HEK293 (cell line): Measurements from ENCODE around the gene MYO5B.

Experiments used
- CTCF ChIA-PET: fragments of 350-600 bp; formaldehyde crosslinking; extraction: SDS; loops from one replicate; lab custom pipeline; 2021; ENCODE audit warnings: antibody characterized with exemption; lab: Yijun Ruan, JAX
- POLR2A ChIA-PET: fragments of 300-600 bp; formaldehyde crosslinking; extraction: SDS; loops from one replicate; lab custom pipeline; 2020; ENCODE audit warnings: antibody characterized with exemption, inconsistent platforms; lab: Yijun Ruan, JAX
- H3K27ac ChIP-seq: fragments of 200-500 bp; sonication (Bioruptor generic); 2 replicates; pipeline ENCODE4 v1.5.1; 2014; ENCODE audit warnings: low read depth, low read length, control low read depth, inconsistent platforms; ENCODE audit errors: extremely low read depth
- H3K36me3 ChIP-seq, 2 experiments: fragments of 200-500 bp in 1 of 2; sonication (Bioruptor generic) in 1 of 2; 1 replicate in 1 of 2; 2 replicates in 1 of 2; pipeline ENCODE4 v1.5.1; 2014 to 2017; ENCODE audit warnings: inconsistent platforms in 2 of 2, low read length in 2 of 2; ENCODE audit not compliant: control insufficient read depth in 2 of 2, insufficient read depth in 1 of 2
- H3K4me1 ChIP-seq: fragments of 200-500 bp; sonication (Bioruptor generic); 2 replicates; pipeline ENCODE4 v1.5.1; 2014; ENCODE audit warnings: mild to moderate bottlenecking, low read length, inconsistent platforms; ENCODE audit not compliant: control insufficient read depth, insufficient read depth
- H3K4me3 ChIP-seq: 2 replicates; pipeline ENCODE4 v1.5.1; 2011; ENCODE audit warnings: low read depth, mild to moderate bottlenecking, control low read depth, low read length, moderate library complexity
- H3K9me3 ChIP-seq: fragments of 200-500 bp; sonication (Bioruptor generic); 2 replicates; pipeline ENCODE4 v1.5.1; 2014; ENCODE audit warnings: low read depth, low read length, inconsistent platforms; ENCODE audit not compliant: control insufficient read depth, insufficient read depth
- BCL11B ChIP-seq: fragments of 450-650 bp; formaldehyde crosslinking; IDR thresholded peaks from 2 replicates; pipeline ENCODE4 v1.5.1; 2016; ENCODE audit warnings: low read depth, missing biosample characterization, missing genetic modification characterization
- MYNN ChIP-seq: fragments of 450-650 bp; formaldehyde crosslinking; IDR thresholded peaks from 2 replicates; pipeline ENCODE4 v1.5.1; 2016; ENCODE audit warnings: missing biosample characterization, missing genetic modification characterization, borderline replicate concordance
- RBAK ChIP-seq: fragments of 450-650 bp; formaldehyde crosslinking; IDR thresholded peaks from 2 replicates; pipeline ENCODE4 v1.5.1; 2016; ENCODE audit warnings: missing biosample characterization, missing genetic modification characterization
- REPIN1 ChIP-seq: fragments of 450-650 bp; formaldehyde crosslinking; IDR thresholded peaks from 2 replicates; pipeline ENCODE4 v1.5.1; 2017; ENCODE audit warnings: missing biosample characterization, missing genetic modification characterization, low read depth
- SP2 ChIP-seq: fragments of 450-650 bp; formaldehyde crosslinking; IDR thresholded peaks from 2 replicates; pipeline ENCODE4 v1.5.1; 2016; ENCODE audit warnings: missing biosample characterization, missing genetic modification characterization
- ZBTB20 ChIP-seq: fragments of 450-650 bp; formaldehyde crosslinking; IDR thresholded peaks from 2 replicates; pipeline ENCODE4 v1.5.1; 2016; ENCODE audit warnings: missing biosample characterization, missing genetic modification characterization
- ZFP41 ChIP-seq: fragments of 450-650 bp; formaldehyde crosslinking; IDR thresholded peaks from 2 replicates; pipeline ENCODE4 v1.5.1; 2016; ENCODE audit warnings: missing biosample characterization, missing genetic modification characterization, borderline replicate concordance
- ZNF157 ChIP-seq: fragments of 450-650 bp; formaldehyde crosslinking; IDR thresholded peaks from 2 replicates; pipeline ENCODE4 v1.5.1; 2016; ENCODE audit warnings: missing biosample characterization, missing genetic modification characterization
- ZNF18 ChIP-seq: fragments of 450-650 bp; formaldehyde crosslinking; IDR thresholded peaks from 2 replicates; pipeline ENCODE4 v1.5.1; 2016; ENCODE audit warnings: missing biosample characterization, missing genetic modification characterization
- ZNF335 ChIP-seq: fragments of 450-650 bp; formaldehyde crosslinking; conservative IDR thresholded peaks from 2 replicates; pipeline ENCODE4 v1.5.1; 2016; ENCODE audit warnings: missing biosample characterization, missing genetic modification characterization
- ZNF433 ChIP-seq: fragments of 450-650 bp; formaldehyde crosslinking; IDR thresholded peaks from 2 replicates; pipeline ENCODE4 v1.5.1; 2016; ENCODE audit warnings: missing biosample characterization, missing genetic modification characterization, low read depth
- ZNF510 ChIP-seq: fragments of 450-650 bp; formaldehyde crosslinking; IDR thresholded peaks from 2 replicates; pipeline ENCODE4 v1.5.1; 2018; ENCODE audit warnings: mild to moderate bottlenecking, missing genetic modification characterization, missing biosample characterization; ENCODE audit not compliant: insufficient replicate concordance
- ZNF580 ChIP-seq: fragments of 450-650 bp; formaldehyde crosslinking; IDR thresholded peaks from 2 replicates; pipeline ENCODE4 v1.5.1; 2016; ENCODE audit warnings: missing biosample characterization, missing genetic modification characterization
- ZNF585B ChIP-seq: fragments of 450-650 bp; formaldehyde crosslinking; IDR thresholded peaks from 2 replicates; pipeline ENCODE4 v1.5.1; 2016; ENCODE audit warnings: missing biosample characterization, missing genetic modification characterization
- ZNF610 ChIP-seq: fragments of 450-650 bp; formaldehyde crosslinking; IDR thresholded peaks from 2 replicates; pipeline ENCODE4 v1.5.1; 2016; ENCODE audit warnings: missing biosample characterization, missing genetic modification characterization, borderline replicate concordance
- ZNF623 ChIP-seq: fragments of 450-650 bp; formaldehyde crosslinking; IDR thresholded peaks from 2 replicates; pipeline ENCODE4 v1.5.1; 2016; ENCODE audit warnings: missing biosample characterization, missing genetic modification characterization
- ZNF660 ChIP-seq: fragments of 450-650 bp; IDR thresholded peaks from 2 replicates; pipeline ENCODE4 v1.5.1; 2018; ENCODE audit warnings: missing biosample characterization, mild to moderate bottlenecking, missing genetic modification characterization
- ZNF707 ChIP-seq: fragments of 450-650 bp; formaldehyde crosslinking; IDR thresholded peaks from 2 replicates; pipeline ENCODE4 v1.5.1; 2016; ENCODE audit warnings: missing biosample characterization, missing genetic modification characterization
- ZNF768 ChIP-seq: fragments of 450-650 bp; formaldehyde crosslinking; IDR thresholded peaks from 2 replicates; pipeline ENCODE4 v1.5.1; 2018; ENCODE audit warnings: missing biosample characterization, mild to moderate bottlenecking, missing genetic modification characterization
- ZNF843 ChIP-seq: fragments of 450-650 bp; formaldehyde crosslinking; IDR thresholded peaks from 2 replicates; pipeline ENCODE4 v1.5.1; 2016; ENCODE audit warnings: missing biosample characterization, missing genetic modification characterization
- ZSCAN23 ChIP-seq: fragments of 450-650 bp; formaldehyde crosslinking; IDR thresholded peaks from 2 replicates; pipeline ENCODE4 v1.5.1; 2016; ENCODE audit warnings: missing biosample characterization, missing genetic modification characterization

MYO5B gene

GRCh38 chr18:50201476-50202018, 6.6 kb upstream of the MYO5B start (continued):
- TF ChIP-seq ZBTB20 (tag by site-specific recombination) (no peak), ZNF768 (tag by site-specific recombination) (no peak), MYNN (tag by site-specific recombination) (no peak)

GRCh38 chr18:50199921-50200320, 5.0 kb upstream of the MYO5B start:
- Histone ChIP-seq H3K4me1 (no peaks in the 10 kb centered on the region), H3K36me3 (no peaks in the 10 kb centered on the region), H3K9me3 (no peaks in the 10 kb centered on the region), H3K27ac (no peak overlapping the region), H3K4me3 (no peak overlapping the region)
- ChIA-PET CTCF (interaction anchor here (0.7 to 2.3 kb wide), 2 partner anchors 183 to 336 kb away, joined by 3 to 7 read pairs; no protein-coding TSS in a partner anchor), POLR2A (no interaction called here)
- no peak for TF ChIP-seq ZNF768 (tag by site-specific recombination)
- no peak for TF ChIP-seq ZNF335 (tag by site-specific recombination)
- TF ChIP-seq ZNF510 = no peak
- TF ChIP-seq ZNF18 (tag by site-specific recombination) = no peak
- no peak for TF ChIP-seq ZNF623
- TF ChIP-seq SP2 = no peak
- TF ChIP-seq REPIN1 (tag by site-specific recombination) = no peak
- no peak for TF ChIP-seq ZNF707 (tag by site-specific recombination)
- TF ChIP-seq ZSCAN23 = no peak

GRCh38 chr18:50199346-50199855, 4.5 kb upstream of the MYO5B start:
- no peak overlapping the region for H3K27ac ChIP-seq
- no peak overlapping the region for H3K4me3 ChIP-seq
- ChIA-PET CTCF (interaction anchor here (0.7 to 2.3 kb wide), 3 partner anchors 182 to 336 kb away, joined by 3 to 7 read pairs (median 3); no protein-coding TSS in a partner anchor), POLR2A (no interaction called here)
- H3K9me3 ChIP-seq = no peaks in the 10 kb centered on the region
- H3K4me1 ChIP-seq = no peaks in the 10 kb centered on the region
- no peaks in the 10 kb centered on the region for H3K36me3 ChIP-seq
- TF ChIP-seq ZNF843 (tag by site-specific recombination) (no peak), BCL11B (no peak), ZSCAN23 (no peak)

GRCh38 chr18:50196261-50196660, 1.3 kb upstream of the MYO5B start:
- Histone ChIP-seq H3K4me1 (no peaks in the 10 kb centered on the region), H3K9me3 (no peaks in the 10 kb centered on the region), H3K4me3 (no peak overlapping the region), H3K36me3 (no peaks in the 10 kb centered on the region), H3K27ac (no peak overlapping the region)
- POLR2A ChIA-PET = interaction anchor here (0.8 kb wide), 1 partner anchor 13 kb away, joined by 3 read pairs; no protein-coding TSS in a partner anchor
- CTCF ChIA-PET = interaction anchor here (0.5 to 2.9 kb wide), 18 partner anchors 8 to 1259 kb away, joined by 3 to 14 read pairs (median 4); no protein-coding TSS in a partner anchor
- TF ChIP-seq ZFP41 (tag by site-specific recombination) (no peak), ZNF580 (tag by site-specific recombination) (no peak), ZNF660 (tag by site-specific recombination) (no peak), RBAK (tag by site-specific recombination) (no peak), ZNF157 (tag by site-specific recombination) (no peak), ZNF433 (tag by site-specific recombination) (no peak), ZNF610 (no peak), ZNF585B (tag by site-specific recombination) (no peak)
